Hepatocyte (in vitro differentiated cells): Measurements from ENCODE around the gene PDZD4. TPM values are rescaled to one million over a fixed set of nuclear protein-coding genes. Genes with fewer than 3 reads are reported as not detected.

ENCODE experiments used
- DNase-seq: peaks from one replicate; pipeline ENCODE4 v3.0.0-alpha.2; 2016; ENCODE audit warnings: low spot score
- H2AFZ ChIP-seq: fragments of 200-600 bp; sonication (generic); 2 replicates; pipeline ENCODE4 v1.6.0; 2016; ENCODE audit warnings: antibody characterized with exemption, mild to moderate bottlenecking
- H3K27ac ChIP-seq: fragments of 200-600 bp; sonication (generic); 2 replicates; pipeline ENCODE4 v1.5.1; 2016; ENCODE audit warnings: mild to moderate bottlenecking
- H3K27me3 ChIP-seq: fragments of 200-600 bp; sonication (generic); 2 replicates; pipeline ENCODE4 v1.6.1; 2016
- H3K36me3 ChIP-seq: fragments of 200-600 bp; sonication (generic); replicated peaks from 2 replicates; pipeline ENCODE4 v1.5.1; 2016; ENCODE audit warnings: low read depth; ENCODE audit not compliant: insufficient read depth
- H3K4me1 ChIP-seq: fragments of 200-600 bp; sonication (generic); 2 replicates; pipeline ENCODE4 v1.5.1; 2016; ENCODE audit warnings: mild to moderate bottlenecking, moderate library complexity; ENCODE audit not compliant: insufficient read depth
- H3K4me2 ChIP-seq: fragments of 200-600 bp; sonication (generic); 2 replicates; pipeline ENCODE4 v1.6.0; 2016
- H3K4me3 ChIP-seq: fragments of 200-600 bp; sonication (generic); 2 replicates; pipeline ENCODE4 v1.5.1; 2016; ENCODE audit warnings: mild to moderate bottlenecking
- H3K79me2 ChIP-seq: fragments of 200-600 bp; sonication (generic); 2 replicates; pipeline ENCODE4 v1.6.0; 2017; ENCODE audit warnings: mild to moderate bottlenecking
- H3K9me2 ChIP-seq: fragments of 200-600 bp; sonication (generic); replicated peaks from 2 replicates; pipeline ENCODE4 v1.6.0; 2017; ENCODE audit warnings: mild to moderate bottlenecking; ENCODE audit not compliant: insufficient read depth
- H3K9me3 ChIP-seq: fragments of 200-600 bp; sonication (generic); 2 replicates; pipeline ENCODE4 v1.5.1; 2016; ENCODE audit warnings: low read depth, mild to moderate bottlenecking
- H4K20me1 ChIP-seq: fragments of 200-600 bp; sonication (generic); 2 replicates; pipeline ENCODE4 v1.6.0; 2016; ENCODE audit warnings: mild to moderate bottlenecking; ENCODE audit not compliant: insufficient read depth, poor library complexity, severe bottlenecking
- CTCF ChIP-seq: fragments of 200-600 bp; sonication (generic); IDR thresholded peaks from 2 replicates; pipeline ENCODE4 v1.5.1; 2016; ENCODE audit warnings: antibody characterized with exemption, mild to moderate bottlenecking; ENCODE audit not compliant: poor library complexity
- EZH2 ChIP-seq: fragments of 200-600 bp; sonication (generic); IDR thresholded peaks from 2 replicates; pipeline ENCODE4 v1.6.1; 2016; ENCODE audit warnings: antibody characterized with exemption, mild to moderate bottlenecking, borderline replicate concordance
- EZH2phosphoT487 ChIP-seq: fragments of 200-600 bp; sonication (generic); IDR thresholded peaks from one replicate; pipeline ENCODE4 v1.6.1; 2018; ENCODE audit warnings: antibody characterized with exemption, mild to moderate bottlenecking, low read depth, moderate library complexity; ENCODE audit not compliant: unreplicated experiment, severe bottlenecking
- WGBS: methylation state at CpG from one replicate; pipeline ENCODE4 v1.1.6; 2016; ENCODE audit warnings: low lambda C conversion rate; ENCODE audit errors: missing lambda C conversion rate; 5-methylcytosine and 5-hydroxymethylcytosine counted together
- polyA plus RNA-seq: library from polyadenylated mRNA; unstranded; fragments of >200 nt; fragmentation: Nextera tagmentation; extraction: Ambion mirVana; gene quantifications from 2 replicates; pipeline ENCODE4 v1.2.1, GENCODE V29; 2016
- total RNA-seq: library from RNA; depleted of rRNA; stranded (reverse); fragments of >200 nt; gene quantifications from 2 replicates; pipeline ENCODE4 v1.2.3, GENCODE V29; 2014

The PDZD4 gene
- total and polyA plus RNA-seq, 2 experiments from 2014 or later: 0.59 to 2.8 TPM

GRCh38 chrX:153845842-153846241 lies 15.5 kb upstream of the PDZD4 start:
- Histone ChIP-seq H3K9me2 (no peaks in the 10 kb centered on the region), H2AFZ (no peak overlapping the region), H3K9me3 (no peaks in the 10 kb centered on the region), H4K20me1 (no peaks in the 10 kb centered on the region), H3K79me2 (no peaks in the 10 kb centered on the region), H3K4me2 (no peak overlapping the region), H3K27ac (no peak overlapping the region), H3K4me3 (no peak overlapping the region), H3K27me3 (peaks cover 25% of the 10 kb centered on the region), H3K36me3 (no peaks in the 10 kb centered on the region), H3K4me1 (no peaks in the 10 kb centered on the region)
- no peak for TF ChIP-seq EZH2phosphoT487
- no peak for TF ChIP-seq EZH2
- no peak for TF ChIP-seq CTCF
- WGBS: 34% methylated on average over 3 of the region's 3 CpGs
- no peak for DNase-seq

GRCh38 chrX:153845195-153845594 lies 14.9 kb upstream of the PDZD4 start:
- TF ChIP-seq CTCF (no peak), EZH2 (no peak)
- Histone ChIP-seq H3K27ac (no peak overlapping the region), H3K9me3 (no peaks in the 10 kb centered on the region), H3K9me2 (no peaks in the 10 kb centered on the region), H4K20me1 (no peaks in the 10 kb centered on the region), H3K4me1 (no peaks in the 10 kb centered on the region), H3K36me3 (no peaks in the 10 kb centered on the region), H2AFZ (no peak overlapping the region), H3K79me2 (no peaks in the 10 kb centered on the region), H3K4me3 (no peak overlapping the region), H3K4me2 (no peak overlapping the region), H3K27me3 (peaks cover 25% of the 10 kb centered on the region)
- DNase-seq: no peak
- WGBS: 34% methylated on average over 6 of the region's 6 CpGs

GRCh38 chrX:153844509-153845082 lies 14.3 kb upstream of the PDZD4 start:
- Histone ChIP-seq H4K20me1 (no peaks in the 10 kb centered on the region), H3K27ac (no peak overlapping the region), H3K4me2 (no peak overlapping the region), H2AFZ (no peak overlapping the region), H3K27me3 (peaks cover 25% of the 10 kb centered on the region), H3K9me2 (no peaks in the 10 kb centered on the region), H3K4me3 (no peak overlapping the region), H3K36me3 (no peaks in the 10 kb centered on the region), H3K79me2 (no peaks in the 10 kb centered on the region), H3K4me1 (no peaks in the 10 kb centered on the region), H3K9me3 (no peaks in the 10 kb centered on the region)
- DNase-seq: no peak
- WGBS: 30% methylated on average over 6 of the region's 6 CpGs
- no peak for TF ChIP-seq EZH2
- TF ChIP-seq CTCF: no peak
- TF ChIP-seq EZH2phosphoT487: no peak

- H2AFZ ChIP-seq: no peak overlapping the region
- H3K4me1 ChIP-seq: no peaks in the 10 kb centered on the region
- H4K20me1 ChIP-seq: no peaks in the 10 kb centered on the region
- H3K4me3 ChIP-seq: no peak overlapping the region
- H3K4me2 ChIP-seq: no peak overlapping the region
- 89% methylated on average over 6 of the region's 6 CpGs for WGBS
- H3K27ac ChIP-seq: no peak overlapping the region
- peaks cover 4% of the 10 kb centered on the region for H3K27me3 ChIP-seq
- no peaks in the 10 kb centered on the region for H3K9me3 ChIP-seq
- no peaks in the 10 kb centered on the region for H3K79me2 ChIP-seq
- H3K36me3 ChIP-seq: no peaks in the 10 kb centered on the region
- H3K9me2 ChIP-seq: no peaks in the 10 kb centered on the region
- TF ChIP-seq CTCF (no peak), EZH2phosphoT487 (no peak), EZH2 (no peak)
- no peak for DNase-seq
Observed at GRCh38 chrX:153836921-153837320, 6.6 kb upstream of the PDZD4 start.
